PC-3 (cell line): Measurements from ENCODE around the gene PSTK. TPM values are rescaled to one million over a fixed set of nuclear protein-coding genes. Genes with fewer than 3 reads are reported as not detected.

Source experiments
- ATAC-seq: fragments of 200-7000 bp; cut with Tn5 transposase; 2 replicates; pipeline ENCODE4 v1.9.1; 2020; ENCODE audit warnings: mild to moderate bottlenecking, moderate library complexity
- BruUV-seq: library from RNA; stranded (reverse); fragments of 400-500 nt; replicated peaks from 2 replicates; lab custom pipeline; 2021; lab: Mats Ljungman, UMichigan
- CTCF ChIA-PET: fragments of 300-600 bp; sonication (Branson Sonifier 250); formaldehyde crosslinking; loops from one replicate; lab custom pipeline; 2022; ENCODE audit warnings: antibody characterized with exemption; lab: Charles Lee
- POLR2A ChIA-PET: fragments of 300-600 bp; sonication (Branson Sonifier 250); formaldehyde crosslinking; loops from one replicate; lab custom pipeline; 2022; ENCODE audit warnings: antibody characterized with exemption; ENCODE audit not compliant: unreplicated experiment; lab: Charles Lee
- DNase-seq: peaks from one replicate; pipeline ENCODE4 v3.0.0-alpha.2; 2015
- H2AFZ ChIP-seq: fragments of 300-600 bp; sonication (generic); 2 replicates; pipeline ENCODE4 v1.6.0; 2016; ENCODE audit warnings: antibody characterized with exemption, low read length
- H3F3A ChIP-seq: fragments of 300-600 bp; sonication (generic); one replicate; pipeline ENCODE4 v1.6.0; 2017; ENCODE audit warnings: antibody characterized with exemption, low read length, control low read depth, mild to moderate bottlenecking; ENCODE audit not compliant: unreplicated experiment
- H3K27ac ChIP-seq: fragments of 300-600 bp; sonication (generic); 2 replicates; pipeline ENCODE4 v1.5.1; 2016; ENCODE audit warnings: mild to moderate bottlenecking, low read length
- H3K27me3 ChIP-seq: fragments of 300-600 bp; sonication (generic); 2 replicates; pipeline ENCODE4 v1.6.1; 2016; ENCODE audit warnings: low read length, mixed read lengths
- H3K36me3 ChIP-seq: fragments of 300-600 bp; sonication (generic); 2 replicates; pipeline ENCODE4 v1.6.1; 2016; ENCODE audit warnings: low read depth, mixed run types, low read length, mixed read lengths
- H3K4me1 ChIP-seq: fragments of 300-600 bp; sonication (generic); 2 replicates; pipeline ENCODE4 v1.5.1; 2016; ENCODE audit warnings: low read length; ENCODE audit not compliant: insufficient read depth
- H3K4me2 ChIP-seq: fragments of 300-600 bp; sonication (generic); 2 replicates; pipeline ENCODE4 v1.6.0; 2016; ENCODE audit warnings: low read length
- H3K4me3 ChIP-seq: fragments of 300-600 bp; sonication (generic); 2 replicates; pipeline ENCODE4 v1.5.1; 2016; ENCODE audit warnings: mild to moderate bottlenecking, low read length, mixed read lengths
- H3K79me2 ChIP-seq: fragments of 300-600 bp; sonication (generic); 2 replicates; pipeline ENCODE4 v1.6.1; 2017; ENCODE audit warnings: low read length, mixed read lengths
- H3K9ac ChIP-seq: fragments of 300-600 bp; sonication (generic); 2 replicates; pipeline ENCODE4 v1.6.0; 2016; ENCODE audit warnings: mild to moderate bottlenecking, low read length
- H3K9me2 ChIP-seq: fragments of 300-600 bp; sonication (generic); replicated peaks from 2 replicates; pipeline ENCODE4 v1.6.1; 2016; ENCODE audit warnings: mixed run types, low read length, mixed read lengths
- H3K9me3 ChIP-seq: fragments of 300-600 bp; sonication (generic); 2 replicates; pipeline ENCODE4 v1.6.1; 2016; ENCODE audit warnings: low read length, mixed read lengths
- H4K20me1 ChIP-seq: fragments of 300-600 bp; sonication (generic); 2 replicates; pipeline ENCODE4 v1.6.1; 2016; ENCODE audit warnings: low read length, mixed read lengths
- CTCF ChIP-seq: fragments of 300-600 bp; sonication (generic); conservative IDR thresholded peaks from 2 replicates; pipeline ENCODE4 v1.5.1; 2017; ENCODE audit warnings: antibody characterized with exemption, low read depth, mild to moderate bottlenecking, low read length
- EZH2 ChIP-seq: fragments of 300-600 bp; sonication (generic); IDR thresholded peaks from one replicate; pipeline ENCODE4 v1.6.1; 2017; ENCODE audit warnings: antibody characterized with exemption, mild to moderate bottlenecking, low read length; ENCODE audit not compliant: unreplicated experiment
- EZH2phosphoT487 ChIP-seq: fragments of 300-600 bp; sonication (generic); IDR thresholded peaks from 2 replicates; pipeline ENCODE4 v1.6.1; 2018; ENCODE audit warnings: mild to moderate bottlenecking, antibody characterized with exemption, low read length, borderline replicate concordance
- intact Hi-C: fragments of 100-400 bp; cut with micrococcal nuclease; formaldehyde crosslinking; loops from 2 replicates; pipeline ENCODE4 v1.9.0; 2023
- total RNA-seq: library from RNA; depleted of rRNA; stranded (reverse); fragments of >200 nt; gene quantifications from 2 replicates; pipeline ENCODE4 v1.2.3, GENCODE V29; 2014

Gene PSTK
- total RNA-seq, 1 experiment from 2014 or later, result 2.6 TPM

GRCh38 chr10:123016228-123016627 lies 36.0 kb downstream of the PSTK start:
- no peak for TF ChIP-seq EZH2phosphoT487
- TF ChIP-seq CTCF, result no peak
- TF ChIP-seq EZH2, result no peak
- POLR2A ChIA-PET, result no interaction called here
- ATAC-seq (no peak), DNase-seq (no peak)
- no peaks in the 10 kb centered on the region for H4K20me1 ChIP-seq
- H3F3A ChIP-seq, result no peaks in the 10 kb centered on the region
- no peak overlapping the region for H3K9ac ChIP-seq
- H2AFZ ChIP-seq, result no peak overlapping the region
- CTCF ChIA-PET, result no interaction called here
- intact Hi-C loops, result no loop called here
- H3K9me2 ChIP-seq, result no peaks in the 10 kb centered on the region
- no TSS peak for BruUV-seq
- H3K9me3 ChIP-seq, result no peaks in the 10 kb centered on the region
- H3K4me1 ChIP-seq, result no peaks in the 10 kb centered on the region
- no peak overlapping the region for H3K27ac ChIP-seq
- H3K4me3 ChIP-seq, result no peak overlapping the region
- no peak overlapping the region for H3K4me2 ChIP-seq
- H3K79me2 ChIP-seq, result no peaks in the 10 kb centered on the region
- no peaks in the 10 kb centered on the region for H3K36me3 ChIP-seq
- no peaks in the 10 kb centered on the region for H3K27me3 ChIP-seq

- no TSS peak for BruUV-seq
- H4K20me1 ChIP-seq, result no peaks in the 10 kb centered on the region
- DNase-seq (no peak), ATAC-seq (no peak)
- TF ChIP-seq CTCF (no peak), EZH2phosphoT487 (no peak), EZH2 (no peak)
- no peaks in the 10 kb centered on the region for H3K36me3 ChIP-seq
- no peaks in the 10 kb centered on the region for H3F3A ChIP-seq
- H3K27ac ChIP-seq, result no peak overlapping the region
- H3K4me1 ChIP-seq, result no peaks in the 10 kb centered on the region
- H3K4me2 ChIP-seq, result no peak overlapping the region
- intact Hi-C loops, result no loop called here
- H3K9me2 ChIP-seq, result no peaks in the 10 kb centered on the region
- ChIA-PET CTCF (no interaction called here), POLR2A (interaction anchor here (0.7 kb wide), 1 partner anchor 460 kb away, joined by 3 read pairs; no protein-coding TSS in a partner anchor)
- no peaks in the 10 kb centered on the region for H3K27me3 ChIP-seq
- H3K4me3 ChIP-seq, result no peak overlapping the region
- no peak overlapping the region for H3K9ac ChIP-seq
- no peak overlapping the region for H2AFZ ChIP-seq
- no peaks in the 10 kb centered on the region for H3K9me3 ChIP-seq
- no peaks in the 10 kb centered on the region for H3K79me2 ChIP-seq
These were observed 37.4 kb downstream of the PSTK start for GRCh38 chr10:123017421-123018165.

GRCh38 chr10:123018531-123018930 lies 38.3 kb downstream of the PSTK start:
- Histone ChIP-seq H3K4me1 (no peaks in the 10 kb centered on the region), H4K20me1 (no peaks in the 10 kb centered on the region), H3K36me3 (no peaks in the 10 kb centered on the region), H3K4me2 (no peak overlapping the region), H3F3A (no peaks in the 10 kb centered on the region), H3K9ac (no peak overlapping the region), H3K9me2 (no peaks in the 10 kb centered on the region), H3K27me3 (no peaks in the 10 kb centered on the region), H3K4me3 (no peak overlapping the region), H3K27ac (no peak overlapping the region), H3K79me2 (no peaks in the 10 kb centered on the region), H3K9me3 (no peaks in the 10 kb centered on the region), H2AFZ (no peak overlapping the region)
- intact Hi-C loops, result no loop called here
- no TSS peak for BruUV-seq
- no peak for TF ChIP-seq EZH2phosphoT487
- no peak for TF ChIP-seq EZH2
- ATAC-seq (no peak), DNase-seq (no peak)
- CTCF ChIA-PET, result no interaction called here
- POLR2A ChIA-PET, result no interaction called here
